LNCaP clone FGC (cell line): ENCODE measurements around the gene LARGE1.

Experiments
- DNase-seq: peaks from one replicate; pipeline ENCODE4 v3.0.0-alpha.2; 2011; ENCODE audit warnings: low read depth
- H3K4me3 ChIP-seq: 2 replicates; pipeline ENCODE4 v1.5.1; 2011; ENCODE audit warnings: mild to moderate bottlenecking, low read depth, low read length, control low read depth
- CTCF ChIP-seq: IDR thresholded peaks from 2 replicates; pipeline ENCODE4 v1.5.1; 2012; ENCODE audit warnings: mild to moderate bottlenecking; ENCODE audit not compliant: control insufficient read depth, insufficient read depth; ENCODE audit errors: extremely low read depth

The LARGE1 gene

DNA sequence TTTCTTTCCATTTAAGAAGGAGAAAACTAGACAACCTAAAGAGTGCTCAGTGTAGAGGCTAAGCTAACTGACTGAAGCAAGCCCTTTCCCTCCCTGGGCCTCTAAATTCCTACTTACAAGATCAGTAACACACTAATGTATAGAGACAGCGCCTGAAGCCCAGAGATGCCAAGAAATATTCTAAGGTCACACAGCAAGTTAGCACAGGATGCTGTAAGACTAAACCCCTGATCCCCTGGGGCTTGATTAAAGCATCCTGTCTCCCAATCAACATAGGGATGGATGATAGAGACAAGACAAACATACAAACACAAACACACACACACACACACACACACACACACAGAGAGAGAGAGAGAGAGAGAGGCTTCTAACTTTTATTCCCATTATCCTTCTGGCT lies 5.6 kb downstream of the LARGE1 start:
- H3K4me3 ChIP-seq = no peak overlapping the region
- no peak for TF ChIP-seq CTCF
- no peak for DNase-seq

DNA sequence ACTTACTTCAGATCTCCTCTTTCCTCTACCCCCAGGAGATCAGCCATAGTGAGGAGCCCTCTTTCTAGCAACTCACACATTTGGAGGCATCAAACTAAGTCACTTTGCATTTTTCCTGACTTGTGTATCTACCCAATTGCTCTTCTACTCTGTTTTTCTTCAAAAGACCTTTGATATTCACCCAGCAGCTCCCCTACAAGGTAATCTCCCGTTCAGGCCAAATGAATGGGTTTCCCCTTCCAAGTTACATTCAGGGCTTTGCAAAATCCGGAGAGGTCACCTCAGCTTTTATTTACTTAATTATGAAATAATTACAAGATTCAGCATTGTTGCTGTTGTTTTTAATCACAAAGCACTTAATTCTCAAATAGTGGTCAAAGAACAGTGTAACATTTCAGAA lies 6.1 kb downstream of the LARGE1 start:
- H3K4me3 ChIP-seq = no peak overlapping the region
- TF ChIP-seq CTCF = no peak
- no peak for DNase-seq

- no peak for TF ChIP-seq CTCF
- H3K4me3 ChIP-seq = no peak overlapping the region
- no peak for DNase-seq
Observed at GRCh38 chr22:33913188-33913587, 7.1 kb downstream of the LARGE1 start.

- DNase-seq = no peak
- H3K4me3 ChIP-seq = no peak overlapping the region
- no peak for TF ChIP-seq CTCF
Observed at GRCh38 chr22:33909911-33910310, 10.4 kb downstream of the LARGE1 start.

- H3K4me3 ChIP-seq = no peak overlapping the region
- TF ChIP-seq CTCF = no peak
- no peak for DNase-seq
Observed at GRCh38 chr22:33909075-33909458, 11.2 kb downstream of the LARGE1 start.

GRCh38 chr22:33908171-33909074 lies 11.9 kb downstream of the LARGE1 start:
- DNase-seq = no peak
- no peak for TF ChIP-seq CTCF

GRCh38 chr22:33906954-33907353 lies 13.3 kb downstream of the LARGE1 start:
- no peak for TF ChIP-seq CTCF
- DNase-seq = no peak
- H3K4me3 ChIP-seq = no peak overlapping the region

More at GRCh38 chr22:33908171-33909074, 11.9 kb downstream of the LARGE1 start:
- no peak overlapping the region for H3K4me3 ChIP-seq
